ENCODE measurements around the gene NR0B2. TPM values are rescaled to one million over a fixed set of nuclear protein-coding genes. Genes with fewer than 3 reads are reported as not detected.

The NR0B2 gene
- total RNA-seq, 1 experiment from 2014 or later: not detected

DNA sequence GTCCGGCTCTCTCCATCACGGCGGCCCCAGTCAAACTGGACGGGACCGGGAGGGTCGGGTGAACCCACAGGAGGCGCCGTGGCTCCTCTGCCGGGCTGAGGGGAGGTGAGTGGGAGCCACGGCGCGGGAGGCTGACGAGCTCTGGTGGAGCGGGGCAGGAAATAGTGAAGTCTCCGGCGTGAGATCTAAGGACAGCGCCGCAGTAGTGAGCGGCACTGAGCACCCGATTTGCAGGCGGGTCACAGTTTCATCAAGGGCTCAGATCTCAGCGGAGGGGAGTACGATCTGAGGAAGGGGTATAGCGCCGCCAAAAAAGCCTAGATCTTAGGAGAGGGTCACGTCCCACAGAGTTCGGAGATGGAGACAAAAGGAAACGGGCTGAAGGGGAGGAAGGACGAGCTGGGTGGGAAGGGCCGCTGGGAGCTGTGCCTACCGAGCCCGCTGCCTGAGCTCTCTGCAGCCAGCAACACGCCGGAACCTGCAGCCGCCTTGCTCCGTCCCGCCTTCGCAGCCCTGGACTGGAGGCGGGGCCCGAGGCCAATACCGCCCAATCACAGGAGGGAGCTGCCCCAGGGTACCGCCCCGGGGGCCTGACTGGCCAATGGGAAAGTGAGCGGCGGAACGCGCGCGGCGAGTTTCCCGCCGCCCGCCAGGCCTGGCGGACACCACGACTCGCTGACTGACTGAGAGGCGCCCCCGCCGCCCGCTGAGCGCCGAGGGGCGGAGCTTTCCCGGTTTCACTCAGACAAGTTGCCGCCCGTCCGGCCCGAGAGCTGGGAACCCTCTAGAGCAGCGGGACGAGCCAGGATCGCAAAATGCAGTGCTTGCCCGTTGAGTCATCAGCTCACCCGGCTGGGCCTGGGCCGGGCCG lies 48.9 kb downstream of the NR0B2 start:
- ChIA-PET CTCF (interaction anchor here (0.9 to 3.1 kb wide), 11 partner anchors 10 to 364 kb away, joined by 3 to 12 read pairs (median 4); no protein-coding TSS in a partner anchor), POLR2A (interaction anchor here (0.7 to 3.9 kb wide), 19 partner anchors 9 to 272 kb away, joined by 3 to 29 read pairs (median 5); partner anchors contain the start of genes GPATCH3, GPN2, NUDC and TRNP1), RAD21 (ENCODE audit: low non-redundant PET in 1 of 2, low total read pairs in 2 of 2, uncharacterized antibody in 2 of 2, unreplicated experiment in 2 of 2) (interaction anchor here (0.7 to 0.9 kb wide), 2 partner anchors 54 to 257 kb away, joined by 3 read pairs; no protein-coding TSS in a partner anchor)
- intact Hi-C loops (cut with micrococcal nuclease): loop anchor here (5.0 to 10.0 kb wide), 2 partner anchors 170 to 263 kb away; partner anchors contain the start of gene ARID1A
- Histone ChIP-seq H3K27ac (ENCODE audit: low read depth, low read length) (peak overlapping the region; percentile 100), H3K27me3 (ENCODE audit: insufficient read depth, low read length) (no peaks in the 10 kb centered on the region), H3K9ac (ENCODE audit: low read length) (peak overlapping the region; percentile 99), H3K9me2 (ENCODE audit: insufficient read depth) (no peaks in the 10 kb centered on the region), H3K4me3 (replicated peaks in 1 of 2; ENCODE audit: low read depth in 1 of 2, low read length in 2 of 2) (peak overlapping the region; percentile 88 to 96), H3K79me2 (ENCODE audit: insufficient read depth, low read length) (peaks cover 20% of the 10 kb centered on the region), H2AFZ (ENCODE audit: low read depth, low read length, poor library complexity, severe bottlenecking) (no peak overlapping the region), H3K36me3 (ENCODE audit: control insufficient read depth in 1 of 2, insufficient read depth in 2 of 2, low read length in 2 of 2) (0 out of 4 replicates have a peak, but pooled peaks cover 0 to 5% of the 10 kb centered on the region in 2 experiments), H3K4me2 (ENCODE audit: low read length) (peak overlapping the region; percentile 100), H3K9me3 (ENCODE audit: control insufficient read depth in 1 of 2, insufficient read depth in 1 of 2, low read depth in 1 of 2, low read length in 2 of 2) (no peaks in the 10 kb centered on the region), H3K4me1 (ENCODE audit: control insufficient read depth in 1 of 2, insufficient read depth in 2 of 2, low read length in 2 of 2) (peaks cover 42 to 62% of the 10 kb centered on the region in 2 experiments), H4K20me1 (ENCODE audit: insufficient read depth) (no peaks in the 10 kb centered on the region)
- BruUV-seq (replicated peaks): TSS peak; percentile 88
- ATAC-seq (peak; percentile 72), DNase-seq (ENCODE audit: low read depth, low spot score) (peak; percentile 95)
- peak; percentile 57 for TF ChIP-seq YY1 (IDR thresholded peaks at IDR 0.05; ENCODE audit: extremely low read depth, insufficient replicate concordance, low read depth, low read length)
- TF ChIP-seq POLR2A (IDR thresholded peaks at IDR 0.05; ENCODE audit: borderline replicate concordance, extremely low read depth, insufficient read depth, insufficient read length): peak; percentile 95
- TF ChIP-seq TCF7L2 (IDR thresholded peaks at IDR 0.05; ENCODE audit: borderline replicate concordance, extremely low read depth, insufficient read depth, insufficient read length): peak; percentile 49
- no peak for TF ChIP-seq EZH2 (IDR thresholded peaks at IDR 0.05)
- TF ChIP-seq ZFX (IDR thresholded peaks at IDR 0.05): peak; percentile 63; the same call in 1 of the 2 replicates
- TF ChIP-seq RAD21 (IDR thresholded peaks at IDR 0.05; ENCODE audit: low read depth): no peak
- TF ChIP-seq POLR2AphosphoS5 (IDR thresholded peaks at IDR 0.05; ENCODE audit: low read depth, low read length): peak; percentile 98
